Measurements from ENCODE around the gene EEF1AKMT3. TPM values are rescaled to one million over a fixed set of nuclear protein-coding genes. Genes with fewer than 3 reads are reported as not detected.
A peak's percentile ranks its signal among the peaks of the same experiment; 100 is the strongest.

EEF1AKMT3 gene
- total RNA-seq, 3 donors from 2014 or later: 5.3 to 7.3 (median 6.2) TPM

- no peak for TF ChIP-seq CTCF (IDR thresholded peaks at IDR 0.05)
These were observed 7.8 kb upstream of the EEF1AKMT3 start for GRCh38 chr12:57764662-57765002.

GRCh38 chr12:57765003-57765697 is 7.3 kb upstream of the EEF1AKMT3 start:
- no peaks in the 10 kb centered on the region for H3K36me3 ChIP-seq (ENCODE audit: low read depth)
- H3K4me1 ChIP-seq (ENCODE audit: low read depth): peaks cover 20% of the 10 kb centered on the region
- H3K9me3 ChIP-seq: no peaks in the 10 kb centered on the region
- peak; percentile 75 for ATAC-seq
- intact Hi-C loops (cut with DNase I, micrococcal nuclease): no loop called here
- peak overlapping the region; percentile 1 for H3K4me3 ChIP-seq
- TF ChIP-seq CTCF (IDR thresholded peaks at IDR 0.05): no peak
- peak; percentile 66 to 73 (median 67) for DNase-seq

More at GRCh38 chr12:57764662-57765002, 7.8 kb upstream of the EEF1AKMT3 start:
- Histone ChIP-seq H3K9me3 (no peaks in the 10 kb centered on the region), H3K36me3 (ENCODE audit: low read depth) (no peaks in the 10 kb centered on the region), H3K4me3 (no peak overlapping the region), H3K4me1 (ENCODE audit: low read depth) (peaks cover 20% of the 10 kb centered on the region)
- peak; percentile 67 for ATAC-seq
- DNase-seq: peak in 2 of 3 donors; percentile 54 to 69
- intact Hi-C loops (cut with DNase I, micrococcal nuclease): no loop called here

DNA sequence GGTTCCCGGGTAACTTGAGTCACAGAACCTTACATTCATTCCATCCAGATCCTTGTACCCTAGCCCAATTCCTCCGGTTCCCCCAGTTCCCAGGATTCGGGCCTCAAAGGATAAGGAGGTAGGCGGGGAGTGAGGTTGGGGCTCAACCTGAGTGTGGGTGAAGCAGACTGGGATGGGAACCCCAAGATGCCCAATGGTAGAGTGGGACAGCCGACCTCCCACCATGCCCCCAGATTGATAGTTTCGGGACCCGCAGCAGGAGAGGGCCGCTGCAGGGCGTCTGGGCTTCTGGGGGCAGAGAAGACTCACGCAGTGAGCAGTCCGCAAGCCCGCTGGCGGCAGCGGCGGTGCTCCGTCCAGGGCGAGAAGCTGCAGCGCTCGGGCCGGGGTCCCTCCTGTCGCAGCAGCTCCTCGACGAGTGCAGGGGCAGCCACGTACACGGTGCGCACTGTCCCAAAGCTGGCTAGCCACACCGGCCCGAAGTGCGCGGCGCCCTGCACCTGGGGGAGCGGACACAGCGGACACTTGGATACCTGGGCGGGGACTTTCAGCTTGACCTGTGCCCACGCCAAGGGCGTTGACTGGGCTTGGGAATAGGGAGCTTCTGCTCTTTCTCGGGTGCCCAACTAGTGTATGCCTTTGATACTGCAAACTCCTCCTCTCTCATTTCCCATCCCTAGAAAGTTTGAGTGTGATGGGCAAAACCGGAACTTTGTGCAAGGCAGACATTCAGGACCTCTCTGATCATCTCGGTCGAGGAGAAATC is 6.5 kb upstream of the EEF1AKMT3 start:
- TF ChIP-seq CTCF (IDR thresholded peaks at IDR 0.05): no peak
- intact Hi-C loops (cut with DNase I, micrococcal nuclease): no loop called here
- ATAC-seq: peak; percentile 49
- Histone ChIP-seq H3K4me3 (peak overlapping the region; percentile 1), H3K36me3 (ENCODE audit: low read depth) (no peaks in the 10 kb centered on the region), H3K4me1 (ENCODE audit: low read depth) (peaks cover 21% of the 10 kb centered on the region), H3K9me3 (no peaks in the 10 kb centered on the region)
- DNase-seq: peak in 1 of 3 donors; percentile 65

DNA sequence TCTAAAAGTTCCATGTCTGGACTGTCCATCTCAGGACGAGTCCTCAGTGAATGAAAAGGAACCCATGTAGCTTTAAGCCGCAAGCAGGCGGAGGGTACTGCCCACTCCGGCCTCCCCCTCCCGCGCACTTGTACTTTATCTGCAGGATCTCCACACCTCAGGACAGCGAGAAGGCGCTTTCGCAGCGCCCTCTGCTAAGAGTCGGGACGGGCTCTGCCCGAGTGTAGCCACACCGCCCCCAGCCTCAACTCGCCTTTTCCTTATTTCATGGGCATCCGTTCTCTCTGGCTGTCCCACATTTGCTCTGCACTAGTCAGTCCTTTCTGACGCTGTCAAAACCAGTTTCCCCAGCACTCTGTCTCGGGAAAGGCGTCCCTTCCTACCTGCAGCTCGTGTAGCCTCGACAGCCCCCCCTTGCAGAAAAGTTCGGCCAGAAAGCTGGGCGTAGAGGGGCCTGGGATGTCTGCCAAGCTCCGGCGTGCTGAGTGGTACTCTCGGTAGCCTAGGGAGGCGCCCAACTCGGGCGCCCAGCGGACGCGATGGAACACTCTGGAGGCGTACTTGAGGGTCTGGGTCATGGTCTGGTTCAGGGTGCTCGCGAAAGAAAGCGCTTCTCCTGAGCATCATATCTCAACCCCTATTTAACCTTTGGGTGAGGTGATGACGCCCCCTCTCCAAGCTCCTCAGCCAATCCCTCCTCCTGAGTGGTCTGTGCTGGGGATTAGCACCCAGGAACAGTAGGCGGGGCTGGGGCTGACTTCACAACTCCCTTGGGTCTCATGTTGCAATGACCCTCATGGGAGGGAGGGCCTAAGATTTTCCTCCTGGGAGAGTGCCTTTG is 5.7 kb upstream of the EEF1AKMT3 start, which contains the start of gene CYP27B1:
TSS of gene CYP27B1 (minus strand) at position 615 of the 841 bp plus-strand sequence. CDS start at position 578, 37 bp downstream.
- Histone ChIP-seq H3K9me3 (no peaks in the 10 kb centered on the region), H3K4me1 (ENCODE audit: low read depth) (peaks cover 28% of the 10 kb centered on the region), H3K4me3 (no peak within 1 kb of the TSS), H3K36me3 (ENCODE audit: low read depth) (no peaks in the 10 kb centered on the region)
- intact Hi-C loops (cut with DNase I, micrococcal nuclease): no loop called here
- no peak for TF ChIP-seq CTCF (IDR thresholded peaks at IDR 0.05)
- peak; percentile 24 for ATAC-seq
- peak in 2 of 3 donors; percentile 26 to 38 for DNase-seq

GRCh38 chr12:57767305-57767698 is 5.1 kb upstream of the EEF1AKMT3 start:
- Histone ChIP-seq H3K4me1 (ENCODE audit: low read depth) (peaks cover 28% of the 10 kb centered on the region), H3K36me3 (ENCODE audit: low read depth) (no peaks in the 10 kb centered on the region), H3K9me3 (no peaks in the 10 kb centered on the region), H3K4me3 (no peak overlapping the region)
- no peak for DNase-seq
- intact Hi-C loops (cut with DNase I, micrococcal nuclease): no loop called here
- ATAC-seq: no peak
- no peak for TF ChIP-seq CTCF (IDR thresholded peaks at IDR 0.05)

All from mucosa of descending colon (tissue), 3 donors.